GM21447 (cell line): Measurements from ENCODE around the gene RBM33.
"Not testable (repeated sequence)": the region's sequence is repeated elsewhere in the genome, so short reads cannot be mapped to it uniquely, and the experiment has no call there.

Experiments used
- ATAC-seq: cut with Tn5 transposase; IDR thresholded peaks from one replicate; pipeline ENCODE4 v1.9.1; 2021; ENCODE audit not compliant: unreplicated experiment

The RBM33 gene

GRCh38 chr7:155644178-155644970 is at the start of gene RBM33:
Gene RBM33, plus strand, starts transcription at chr7:155644661. Its CDS starts 216 bp downstream, at chr7:155644877.
- peak; percentile 74 for ATAC-seq

GRCh38 chr7:155594961-155595366 is 49.5 kb upstream of the RBM33 start:
- ATAC-seq, result no peak

- no peak for ATAC-seq
Observed at GRCh38 chr7:155597753-155598140, 46.7 kb upstream of the RBM33 start.

GRCh38 chr7:155598810-155599210 is 45.7 kb upstream of the RBM33 start:
- no peak for ATAC-seq

- no peak for ATAC-seq
Observed at GRCh38 chr7:155602156-155602555, 42.3 kb upstream of the RBM33 start.

- ATAC-seq, result no peak
Observed at GRCh38 chr7:155602750-155603149, 41.7 kb upstream of the RBM33 start.

GRCh38 chr7:155603205-155603857 is 41.1 kb upstream of the RBM33 start:
- no peak for ATAC-seq

GRCh38 chr7:155603858-155604503 is 40.5 kb upstream of the RBM33 start:
- ATAC-seq, result no peak

- ATAC-seq, result no peak
Observed at GRCh38 chr7:155604504-155604997, 39.9 kb upstream of the RBM33 start.

- ATAC-seq, result no peak
Observed at GRCh38 chr7:155609185-155609584, 35.3 kb upstream of the RBM33 start.

GRCh38 chr7:155610633-155611193 is 33.7 kb upstream of the RBM33 start:
- no peak for ATAC-seq

GRCh38 chr7:155611808-155612447 is 32.5 kb upstream of the RBM33 start:
- ATAC-seq, result no peak

- no peak for ATAC-seq
Observed at GRCh38 chr7:155612658-155613057, 31.8 kb upstream of the RBM33 start.

GRCh38 chr7:155615085-155615484 is 29.4 kb upstream of the RBM33 start:
- not testable (repeated sequence) for ATAC-seq

- no peak for ATAC-seq
Observed at GRCh38 chr7:155618708-155619633, 25.5 kb upstream of the RBM33 start.

GRCh38 chr7:155619634-155620271 is 24.7 kb upstream of the RBM33 start:
- no peak for ATAC-seq

- ATAC-seq, result no peak
Observed at GRCh38 chr7:155620497-155620896, 24.0 kb upstream of the RBM33 start.

- no peak for ATAC-seq
Observed at GRCh38 chr7:155621418-155621980, 23.0 kb upstream of the RBM33 start.

GRCh38 chr7:155624412-155624811 is 20.0 kb upstream of the RBM33 start:
- no peak for ATAC-seq
